CD4-positive, alpha-beta T cell (primary cell): ENCODE data around the gene UBE2D3. TPM values are rescaled to one million over a fixed set of nuclear protein-coding genes. Genes with fewer than 3 reads are reported as not detected.

Experiments
- ATAC-seq: fragments of 200-7000 bp; cut with Tn5 transposase; one replicate; pipeline ENCODE4 v1.10.0; 2022; ENCODE audit warnings: mild to moderate bottlenecking; ENCODE audit not compliant: poor library complexity
- CTCF ChIA-PET: fragments of 350-600 bp; sonication (Branson Sonifier 250); formaldehyde crosslinking; loops from one replicate; lab custom pipeline; 2021; ENCODE audit warnings: antibody characterized with exemption, inconsistent platforms; lab: Charles Lee
- POLR2A ChIA-PET: fragments of 350-600 bp; sonication (Branson Sonifier 250); formaldehyde crosslinking; loops from one replicate; lab custom pipeline; 2021; ENCODE audit warnings: antibody characterized with exemption, inconsistent platforms; lab: Charles Lee
- DNase-seq, 14 experiments: peaks; one replicate each; pipeline ENCODE4 v3.0.0-alpha.2; 2013 to 2020; ENCODE audit warnings: mixed read lengths in 2 of 14
- H3K27ac ChIP-seq, 2 donors: one replicate each; pipeline versions ENCODE4 v1.5.1 to v1.7.0; 2013; ENCODE audit warnings: low read length in 2 of 2, low read depth in 1 of 2, mild to moderate bottlenecking in 1 of 2
- H3K27me3 ChIP-seq, 2 experiments: 1 replicate in 1 of 2; 2 replicates in 1 of 2; pipeline versions ENCODE4 v1.6.1 to v1.7.0; 2013; ENCODE audit warnings: low read length in 2 of 2, control low read depth in 1 of 2, mild to moderate bottlenecking in 1 of 2, moderate library complexity in 1 of 2; ENCODE audit not compliant: insufficient read depth in 2 of 2, control insufficient read depth in 1 of 2
- H3K36me3 ChIP-seq: one replicate; pipeline ENCODE4 v1.6.1; 2013; ENCODE audit warnings: low read length, control low read depth; ENCODE audit not compliant: insufficient read depth
- H3K4me1 ChIP-seq: one replicate; pipeline ENCODE4 v1.6.1; 2013; ENCODE audit warnings: low read length, control low read depth; ENCODE audit not compliant: insufficient read depth
- H3K4me3 ChIP-seq: one replicate; pipeline ENCODE4 v1.5.1; 2013; ENCODE audit warnings: mild to moderate bottlenecking, low read length, moderate library complexity
- H3K9me3 ChIP-seq, 2 experiments: 1 replicate in 1 of 2; 2 replicates in 1 of 2; pipeline versions ENCODE4 v1.6.1 to v1.7.0; 2013; ENCODE audit warnings: low read length in 2 of 2, mild to moderate bottlenecking in 2 of 2, control low read depth in 1 of 2, moderate library complexity in 1 of 2; ENCODE audit not compliant: control insufficient read depth in 1 of 2, insufficient read depth in 1 of 2
- H3K27ac Mint-ChIP-seq: one replicate; pipeline ENCODE4 v1.8.0; 2020; ENCODE audit warnings: mixed read lengths
- H3K27me3 Mint-ChIP-seq: one replicate; pipeline ENCODE4 v1.8.0; 2021; ENCODE audit warnings: mixed read lengths
- H3K36me3 Mint-ChIP-seq: one replicate; pipeline ENCODE4 v1.8.0; 2021; ENCODE audit warnings: low read depth, mixed read lengths
- H3K4me1 Mint-ChIP-seq: one replicate; pipeline ENCODE4 v1.8.0; 2021; ENCODE audit warnings: low read depth, mixed read lengths
- H3K4me3 Mint-ChIP-seq: one replicate; pipeline ENCODE4 v1.8.0; 2020; ENCODE audit warnings: mild to moderate bottlenecking, mixed read lengths
- H3K9me3 Mint-ChIP-seq: one replicate; pipeline ENCODE4 v1.8.0; 2020; ENCODE audit warnings: mixed read lengths
- CTCF ChIP-seq: fragments of 200-600 bp; IDR thresholded peaks from one replicate; pipeline ENCODE4 v1.8.0; 2022; ENCODE audit warnings: antibody characterized with exemption, mild to moderate bottlenecking
- intact Hi-C, 2 experiments: fragments of 100-400 bp; cut with DNase I in 1 of 2; cut with micrococcal nuclease in 1 of 2; formaldehyde crosslinking; loops; one replicate each; pipeline versions ENCODE4 v1.15.1 to v1.9.0; 2023 to 2025; cut with DNase I, micrococcal nuclease
- total RNA-seq, 174 experiments: library from RNA in 2 of 174; stranded (reverse) in 2 of 174; gene quantifications; one replicate each; pipeline ENCODE4 v1.2.3 and lab custom pipeline; 2021 to 2026

The UBE2D3 gene
- total RNA-seq, 2 experiments from 2014 or later = 659 to 719 TPM

- no peak overlapping the region for H3K4me3 Mint-ChIP-seq
- CTCF ChIA-PET = interaction anchor here (0.5 to 0.9 kb wide), 2 partner anchors 18 to 42 kb away, joined by 3 read pairs; no protein-coding TSS in a partner anchor
- no peaks in the 10 kb centered on the region for H3K9me3 Mint-ChIP-seq
- H3K27me3 Mint-ChIP-seq = no peaks in the 10 kb centered on the region
- H3K27me3 ChIP-seq = no peaks in the 10 kb centered on the region
- no peaks in the 10 kb centered on the region for H3K9me3 ChIP-seq
- ATAC-seq = no peak
- H3K36me3 ChIP-seq = peaks cover 93% of the 10 kb centered on the region
- no peak overlapping the region for H3K27ac ChIP-seq
- peaks cover 92% of the 10 kb centered on the region for H3K36me3 Mint-ChIP-seq
- H3K4me1 ChIP-seq = peaks cover 25% of the 10 kb centered on the region
- peaks cover 94% of the 10 kb centered on the region for H3K4me1 Mint-ChIP-seq
- DNase-seq = no peak
- H3K4me3 ChIP-seq = no peak overlapping the region
- TF ChIP-seq CTCF = no peak
- POLR2A ChIA-PET = interaction anchor here (0.6 to 12.3 kb wide), 6 partner anchors 16 to 334 kb away, joined by 3 to 193 read pairs (median 4); partner anchors contain the start of genes CISD2, MANBA, SLC9B2 and UBE2D3
- intact Hi-C loops = loop anchor here in 1 of 2 experiments (2.0 to 5.0 kb wide), 2 partner anchors 13 to 198 kb away; no protein-coding TSS in a partner anchor
- H3K27ac Mint-ChIP-seq = peak overlapping the region; percentile 54
Observed at GRCh38 chr4:102809691-102810090, 17.7 kb downstream of the UBE2D3 start.

DNA sequence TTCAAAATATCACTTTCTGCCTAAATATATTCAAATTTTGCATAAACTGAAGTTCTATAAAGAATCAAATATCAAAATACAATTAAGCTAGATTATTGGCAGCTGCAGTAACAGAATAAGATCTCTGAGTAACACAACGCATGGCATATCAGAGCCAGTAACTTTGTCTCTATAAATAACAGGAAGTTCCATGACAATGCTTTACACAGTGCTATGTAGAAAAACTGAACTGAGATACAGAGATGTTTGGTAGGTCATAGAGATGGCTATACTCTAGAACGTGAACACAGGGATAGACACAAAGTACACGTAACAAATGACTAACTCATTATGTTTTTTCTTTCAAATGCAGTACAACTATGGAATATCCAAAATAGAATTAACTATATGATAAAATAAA is 18.2 kb downstream of the UBE2D3 start:
- intact Hi-C loops = loop anchor here in 1 of 2 experiments (2.0 to 5.0 kb wide), 2 partner anchors 14 to 198 kb away; no protein-coding TSS in a partner anchor
- Mint-ChIP-seq H3K4me3 (peak overlapping the region; percentile 28), H3K27me3 (no peaks in the 10 kb centered on the region), H3K27ac (peak overlapping the region; percentile 54), H3K9me3 (no peaks in the 10 kb centered on the region), H3K36me3 (peaks cover 90% of the 10 kb centered on the region), H3K4me1 (peaks cover 89% of the 10 kb centered on the region)
- Histone ChIP-seq H3K27ac (no peak overlapping the region), H3K9me3 (no peaks in the 10 kb centered on the region), H3K36me3 (peaks cover 94% of the 10 kb centered on the region), H3K27me3 (no peaks in the 10 kb centered on the region), H3K4me1 (peaks cover 21% of the 10 kb centered on the region), H3K4me3 (no peak overlapping the region)
- peak in 2 of 14 experiments; percentile 20 to 23 for DNase-seq
- ChIA-PET POLR2A (interaction anchor here (1.0 to 12.3 kb wide), 4 partner anchors 16 to 268 kb away, joined by 3 to 193 read pairs (median 6); partner anchors contain the start of genes CISD2, MANBA, SLC9B2 and UBE2D3), CTCF (interaction anchor here (0.9 kb wide), 1 partner anchor 19 kb away, joined by 3 read pairs; no protein-coding TSS in a partner anchor)
- ATAC-seq = peak; percentile 81
- TF ChIP-seq CTCF = no peak

GRCh38 chr4:102808009-102808408 is 19.3 kb downstream of the UBE2D3 start:
- DNase-seq (no peak), ATAC-seq (no peak)
- CTCF ChIA-PET = interaction anchor here (0.5 kb wide), 1 partner anchor 199 kb away, joined by 3 read pairs; no protein-coding TSS in a partner anchor
- Mint-ChIP-seq H3K9me3 (no peaks in the 10 kb centered on the region), H3K27me3 (no peaks in the 10 kb centered on the region), H3K27ac (peak overlapping the region; percentile 0), H3K4me1 (peaks cover 85% of the 10 kb centered on the region), H3K4me3 (no peak overlapping the region), H3K36me3 (peaks cover 87% of the 10 kb centered on the region)
- H3K27me3 ChIP-seq = no peaks in the 10 kb centered on the region
- no peak for TF ChIP-seq CTCF
- H3K36me3 ChIP-seq = peaks cover 97% of the 10 kb centered on the region
- no peak overlapping the region for H3K27ac ChIP-seq
- H3K4me3 ChIP-seq = no peak overlapping the region
- POLR2A ChIA-PET = interaction anchor here (0.6 kb wide), 2 partner anchors 20 to 134 kb away, joined by 3 read pairs; partner anchors contain the start of gene UBE2D3
- H3K9me3 ChIP-seq = no peaks in the 10 kb centered on the region
- peaks cover 19% of the 10 kb centered on the region for H3K4me1 ChIP-seq
- intact Hi-C loops = loop anchor here in 1 of 2 experiments (2.0 to 5.0 kb wide), 2 partner anchors 15 to 199 kb away; no protein-coding TSS in a partner anchor
